ENCODE results near the gene AMZ1.

AMZ1 gene

DNA sequence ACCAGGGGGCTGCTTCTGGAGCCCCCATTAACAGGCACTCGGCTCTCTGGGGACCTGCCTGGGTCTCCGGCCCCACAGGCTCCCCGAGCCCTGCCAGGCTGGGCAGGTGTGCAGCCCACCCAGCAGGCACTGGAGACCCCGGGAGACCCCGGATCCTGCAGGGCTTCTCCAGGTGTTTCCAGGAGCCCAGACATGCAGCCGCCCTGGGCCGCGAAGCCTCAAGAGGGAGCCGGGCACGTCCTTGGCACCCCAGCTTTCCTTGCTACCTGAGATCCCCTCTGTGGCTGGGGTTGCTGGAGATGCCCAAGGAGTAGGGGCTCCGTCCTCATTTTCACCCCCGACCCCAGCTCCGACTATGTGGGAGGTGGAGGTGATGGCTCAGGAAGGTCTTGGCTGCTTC lies 7.7 kb upstream of the AMZ1 start:
- no peak for DNase-seq (ENCODE audit: low read depth)
- H3K4me3 ChIP-seq (ENCODE audit: low read depth, low read length) = no peak overlapping the region
- TF ChIP-seq, protein P1, sequence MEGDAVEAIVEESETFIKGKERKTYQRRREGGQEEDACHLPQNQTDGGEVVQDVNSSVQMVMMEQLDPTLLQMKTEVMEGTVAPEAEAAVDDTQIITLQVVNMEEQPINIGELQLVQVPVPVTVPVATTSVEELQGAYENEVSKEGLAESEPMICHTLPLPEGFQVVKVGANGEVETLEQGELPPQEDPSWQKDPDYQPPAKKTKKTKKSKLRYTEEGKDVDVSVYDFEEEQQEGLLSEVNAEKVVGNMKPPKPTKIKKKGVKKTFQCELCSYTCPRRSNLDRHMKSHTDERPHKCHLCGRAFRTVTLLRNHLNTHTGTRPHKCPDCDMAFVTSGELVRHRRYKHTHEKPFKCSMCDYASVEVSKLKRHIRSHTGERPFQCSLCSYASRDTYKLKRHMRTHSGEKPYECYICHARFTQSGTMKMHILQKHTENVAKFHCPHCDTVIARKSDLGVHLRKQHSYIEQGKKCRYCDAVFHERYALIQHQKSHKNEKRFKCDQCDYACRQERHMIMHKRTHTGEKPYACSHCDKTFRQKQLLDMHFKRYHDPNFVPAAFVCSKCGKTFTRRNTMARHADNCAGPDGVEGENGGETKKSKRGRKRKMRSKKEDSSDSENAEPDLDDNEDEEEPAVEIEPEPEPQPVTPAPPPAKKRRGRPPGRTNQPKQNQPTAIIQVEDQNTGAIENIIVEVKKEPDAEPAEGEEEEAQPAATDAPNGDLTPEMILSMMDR (conservative IDR thresholded peaks at IDR 0.05; ENCODE audit: low read depth, low read length) = no peak

- H3K4me3 ChIP-seq (ENCODE audit: low read depth, low read length) = no peak overlapping the region
- TF ChIP-seq, protein P1 (conservative IDR thresholded peaks at IDR 0.05; ENCODE audit: low read depth, low read length) = peak; percentile 82
- peak; percentile 72 for DNase-seq (ENCODE audit: low read depth)
Measured at GRCh38 chr7:2680792-2681490, 7.1 kb upstream of the AMZ1 start.

DNA sequence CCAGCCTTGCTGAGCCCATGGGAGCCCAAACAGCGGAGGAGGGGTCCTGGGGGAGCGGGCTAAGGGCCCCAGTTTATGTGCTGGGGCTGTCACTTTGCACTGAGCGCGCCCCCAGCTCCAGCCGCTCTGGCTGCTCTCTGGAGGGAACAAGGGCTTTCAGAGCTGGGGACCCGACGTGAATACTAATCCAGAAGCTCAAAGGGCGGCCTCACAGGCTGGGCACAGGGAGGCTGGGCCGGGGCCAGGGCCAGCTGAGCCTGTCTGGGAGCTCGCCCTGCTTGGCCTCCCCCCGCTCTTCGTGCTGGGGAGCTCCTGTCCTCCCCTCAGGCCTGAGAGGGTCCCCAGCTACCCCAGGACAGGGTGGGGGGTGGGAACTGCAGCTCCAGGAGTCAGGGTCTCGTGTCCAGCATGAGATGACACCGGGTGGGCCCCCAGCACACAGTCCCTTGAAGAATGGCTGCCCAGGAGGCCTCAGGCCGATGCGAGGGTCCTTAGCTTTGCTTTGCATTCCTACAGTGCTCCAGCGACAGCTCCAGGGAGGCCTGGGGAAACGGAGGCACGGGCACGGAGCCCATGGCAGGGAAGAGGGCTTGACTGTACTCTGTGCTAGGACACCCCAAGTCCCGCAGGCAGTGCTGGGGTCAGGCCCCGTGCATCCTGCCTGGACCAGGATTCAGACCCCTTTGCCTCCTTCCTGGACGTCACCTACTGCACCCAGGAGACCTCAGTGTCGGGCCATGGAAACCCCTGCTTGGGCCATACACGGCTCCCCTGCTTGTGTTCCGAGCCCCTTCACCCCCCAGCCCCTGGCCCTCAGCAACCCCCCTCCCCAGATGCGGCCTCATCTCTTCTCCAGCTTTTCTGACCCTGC lies 5.8 kb upstream of the AMZ1 start:
- no peak for DNase-seq (ENCODE audit: low read depth)

GRCh38 chr7:2684501-2684900 lies 3.5 kb upstream of the AMZ1 start:
- no peak for DNase-seq (ENCODE audit: low read depth)
- TF ChIP-seq, protein P1 (conservative IDR thresholded peaks at IDR 0.05; ENCODE audit: low read depth, low read length) = no peak

More for the DNA sequence above, 5.8 kb upstream of the AMZ1 start:
- TF ChIP-seq, protein P1 (conservative IDR thresholded peaks at IDR 0.05; ENCODE audit: low read depth, low read length) = no peak
- H3K4me3 ChIP-seq (ENCODE audit: low read depth, low read length) = no peak overlapping the region

GRCh38 chr7:2686101-2686500 lies 1.9 kb upstream of the AMZ1 start:
- no peak overlapping the region for H3K4me3 ChIP-seq (ENCODE audit: low read depth, low read length)
- TF ChIP-seq, protein P1 (conservative IDR thresholded peaks at IDR 0.05; ENCODE audit: low read depth, low read length) = no peak
- no peak for DNase-seq (ENCODE audit: low read depth)

More at GRCh38 chr7:2684501-2684900, 3.5 kb upstream of the AMZ1 start:
- no peak overlapping the region for H3K4me3 ChIP-seq (ENCODE audit: low read depth, low read length)

DNA sequence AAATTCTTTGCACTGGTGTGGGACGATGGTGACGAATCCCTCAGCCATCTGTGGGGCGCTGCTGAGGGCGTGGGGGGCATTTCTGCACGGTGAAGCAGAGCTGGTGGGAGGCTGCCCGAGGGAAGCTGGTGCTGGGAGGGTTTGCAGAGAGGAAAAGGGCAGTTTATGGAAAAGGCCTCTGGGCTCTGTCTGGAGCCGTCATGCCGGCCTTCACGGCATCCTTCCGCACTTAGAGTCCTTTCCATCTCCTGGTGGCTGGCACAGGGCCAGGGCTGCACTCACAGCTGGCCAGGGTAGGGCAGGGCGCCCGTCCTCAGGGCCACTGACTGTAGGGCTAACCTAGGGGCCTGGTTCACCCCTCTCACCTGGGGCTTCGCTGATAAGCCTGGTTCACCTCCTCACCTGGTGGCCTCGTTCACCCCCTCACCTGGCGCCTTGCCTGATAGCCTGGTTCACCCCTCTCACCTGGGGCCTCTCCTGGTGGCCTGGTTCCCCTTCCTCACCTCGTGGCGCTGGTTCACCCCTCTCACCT lies 598 bp upstream of the AMZ1 start:
- no peak for DNase-seq (ENCODE audit: low read depth)
- H3K4me3 ChIP-seq (ENCODE audit: low read depth, low read length) = no peak overlapping the region
- TF ChIP-seq, protein P1 (conservative IDR thresholded peaks at IDR 0.05; ENCODE audit: low read depth, low read length) = no peak
